Endothelial cell of umbilical vein (primary cell): ENCODE measurements around the gene MTAP. TPM values are rescaled to one million over a fixed set of nuclear protein-coding genes. Genes with fewer than 3 reads are reported as not detected.
"Not testable (repeated sequence)": the region's sequence is repeated elsewhere in the genome, so short reads cannot be mapped to it uniquely, and the experiment has no call there.

ENCODE experiments used
- BruUV-seq: library from RNA; stranded (reverse); fragments of 400-500 nt; replicated peaks from 2 replicates; lab custom pipeline; 2021; lab: Mats Ljungman, UMichigan
- CTCF ChIA-PET: fragments of 300-600, 350-600 bp; sonication (Branson Sonifier 250); formaldehyde crosslinking; loops from one replicate; lab custom pipeline; 2021; ENCODE audit warnings: antibody characterized with exemption, inconsistent platforms; lab: Charles Lee
- POLR2A ChIA-PET: fragments of 300-600, 350-600 bp; sonication (Branson Sonifier 250); formaldehyde crosslinking; loops from one replicate; lab custom pipeline; 2021; ENCODE audit warnings: antibody characterized with exemption, inconsistent platforms; lab: Charles Lee
- DNase-seq: peaks from one replicate; pipeline ENCODE4 v3.0.0-alpha.2; 2011; ENCODE audit warnings: low read depth, low spot score
- FAIRE-seq: peaks from 2 replicates; lab custom pipeline; 2011; peaks lifted over from hg19 to GRCh38; lab: Jason Lieb, UNC
- H2AFZ ChIP-seq: 2 replicates; pipeline ENCODE4 v1.6.0; 2012; ENCODE audit warnings: low read depth, low read length, control low read depth, inconsistent platforms
- H3K27ac ChIP-seq: 2 replicates; pipeline ENCODE4 v1.5.1; 2011; ENCODE audit warnings: low read depth, mild to moderate bottlenecking, control low read depth, low read length, moderate library complexity; ENCODE audit not compliant: insufficient read depth
- H3K27me3 ChIP-seq, 2 experiments: 2 replicates each; pipeline versions ENCODE4 v1.6.0 to v1.6.1; 2011; ENCODE audit warnings: low read length in 2 of 2, mixed read lengths in 1 of 2; ENCODE audit not compliant: control insufficient read depth in 2 of 2, insufficient read depth in 2 of 2
- H3K36me3 ChIP-seq, 2 experiments: 2 replicates in 1 of 2; 3 replicates in 1 of 2; pipeline ENCODE4 v1.5.1; 2011; ENCODE audit warnings: low read length in 2 of 2, mild to moderate bottlenecking in 1 of 2, moderate library complexity in 1 of 2; ENCODE audit not compliant: control insufficient read depth in 2 of 2, insufficient read depth in 2 of 2; ENCODE audit errors: extremely low read depth in 1 of 2
- H3K4me1 ChIP-seq: 3 replicates; pipeline ENCODE4 v1.5.1; 2011; ENCODE audit warnings: mild to moderate bottlenecking, low read length; ENCODE audit not compliant: control insufficient read depth, insufficient read depth; ENCODE audit errors: extremely low read depth
- H3K4me2 ChIP-seq: 2 replicates; pipeline ENCODE4 v1.6.1; 2011; ENCODE audit warnings: low read length, control low read depth, mixed read lengths; ENCODE audit not compliant: insufficient read depth
- H3K4me3 ChIP-seq, 3 experiments: fragments of 200-600 bp in 1 of 3; sonication (generic), shearing (Covaris generic) in 1 of 3; replicated peaks in 1 of 3; 2 replicates each; pipeline ENCODE4 v1.5.1; 2011 to 2016; ENCODE audit warnings: control low read depth in 3 of 3, low read length in 3 of 3, mild to moderate bottlenecking in 2 of 3, inconsistent platforms in 1 of 3, low read depth in 1 of 3, moderate library complexity in 1 of 3; ENCODE audit not compliant: insufficient read depth in 1 of 3
- H3K79me2 ChIP-seq: 2 replicates; pipeline ENCODE4 v1.6.0; 2012; ENCODE audit warnings: low read length, inconsistent platforms; ENCODE audit not compliant: control insufficient read depth, insufficient read depth
- H3K9ac ChIP-seq: replicated peaks from 2 replicates; pipeline ENCODE3; 2011; ENCODE audit warnings: low read length, control low read depth; ENCODE audit not compliant: insufficient read depth; ENCODE audit errors: extremely low read depth
- H3K9me1 ChIP-seq: replicated peaks from 3 replicates; pipeline ENCODE4 v1.6.0; 2011; ENCODE audit warnings: mild to moderate bottlenecking, low read length; ENCODE audit not compliant: control insufficient read depth, insufficient read depth; ENCODE audit errors: extremely low read depth
- H3K9me3 ChIP-seq: replicated peaks from 2 replicates; pipeline ENCODE4 v1.5.1; 2012; ENCODE audit warnings: low read length, inconsistent platforms; ENCODE audit not compliant: control insufficient read depth, insufficient read depth
- H4K20me1 ChIP-seq: replicated peaks from 2 replicates; pipeline ENCODE3; 2011; ENCODE audit warnings: mild to moderate bottlenecking, low read length; ENCODE audit not compliant: control insufficient read depth, insufficient read depth; ENCODE audit errors: extremely low read depth
- EZH2 ChIP-seq: IDR thresholded peaks from 2 replicates; pipeline ENCODE4 v1.6.1; 2012; ENCODE audit warnings: borderline replicate concordance, low read depth, mild to moderate bottlenecking, moderate library complexity, low read length, inconsistent platforms; ENCODE audit not compliant: severe bottlenecking
- FOS ChIP-seq: IDR thresholded peaks from 2 replicates; pipeline ENCODE4 v1.6.1; 2011; ENCODE audit warnings: mild to moderate bottlenecking, low read length, moderate library complexity, borderline replicate concordance; ENCODE audit not compliant: insufficient read depth
- GATA2 ChIP-seq: IDR thresholded peaks from 2 replicates; pipeline ENCODE4 v1.7.0; 2011; ENCODE audit warnings: low read depth, mild to moderate bottlenecking, moderate library complexity, mixed read lengths, low read length; ENCODE audit not compliant: insufficient read length, insufficient read depth
- JUN ChIP-seq: IDR thresholded peaks from 2 replicates; pipeline ENCODE4 v1.6.1; 2011; ENCODE audit warnings: borderline replicate concordance, low read depth; ENCODE audit not compliant: insufficient read length, insufficient read depth
- MYC ChIP-seq: IDR thresholded peaks from one replicate; pipeline ENCODE4 v1.6.1; 2011; ENCODE audit warnings: mild to moderate bottlenecking, low read depth, low read length
- POLR2A ChIP-seq: IDR thresholded peaks from 2 replicates; pipeline ENCODE4 v1.6.1; 2012; ENCODE audit warnings: low read depth, mild to moderate bottlenecking, control low read depth, low read length
- POLR2AphosphoS5 ChIP-seq: IDR thresholded peaks from 2 replicates; pipeline ENCODE4 v1.6.1; 2012; ENCODE audit warnings: low read depth, mild to moderate bottlenecking, control low read depth, low read length, moderate library complexity; ENCODE audit not compliant: insufficient read depth
- dilution Hi-C: fragments of 300-500 bp; cut with MboI; formaldehyde crosslinking; loops from one replicate; pipeline ENCODE4 v1.15.0; 2019; ENCODE audit warnings: low sequenced_read_pairs; ENCODE audit not compliant: extremely low pct_ligation_motif_present
- intact Hi-C: fragments of 100-400 bp; cut with micrococcal nuclease; formaldehyde crosslinking; loops from one replicate; pipeline ENCODE4 v1.10.0; 2022
- polyA plus RNA-seq, 4 experiments: library from polyadenylated mRNA; depleted of rRNA in 3 of 4; stranded (reverse) in 3 of 4; unstranded in 1 of 4; fragments of >200 nt; gene quantifications; 2 replicates each; pipeline versions ENCODE4 v1.2.1 to v1.2.3, GENCODE V29; 2011 to 2012; ENCODE audit warnings: missing spikeins in 1 of 4
- total RNA-seq: library from RNA; stranded (reverse); gene quantifications from 2 replicates; pipeline ENCODE4 v1.2.3, GENCODE V29; 2021
- TF ChIP-seq, protein P1 (sequence below), 2 donors: IDR thresholded peaks; 1 replicate in 1 of 2; 2 replicates in 1 of 2; pipeline ENCODE4 v1.5.1; 2011; ENCODE audit warnings: low read length in 2 of 2, mild to moderate bottlenecking in 2 of 2, moderate library complexity in 2 of 2, control low read depth in 1 of 2, inconsistent platforms in 1 of 2, low read depth in 1 of 2; ENCODE audit not compliant: insufficient read depth in 1 of 2; ENCODE audit errors: extremely low read depth in 1 of 2
- TF ChIP-seq, protein P2 (sequence below): IDR thresholded peaks from 2 replicates; pipeline ENCODE4 v1.6.1; 2011; ENCODE audit not compliant: insufficient read depth, insufficient read length

Gene MTAP
- total and polyA plus RNA-seq, 2 donors (not counting 3 experiments of a cell fraction or from before 2014, with no cell fraction given) = 11.3 to 55.1 TPM

DNA sequence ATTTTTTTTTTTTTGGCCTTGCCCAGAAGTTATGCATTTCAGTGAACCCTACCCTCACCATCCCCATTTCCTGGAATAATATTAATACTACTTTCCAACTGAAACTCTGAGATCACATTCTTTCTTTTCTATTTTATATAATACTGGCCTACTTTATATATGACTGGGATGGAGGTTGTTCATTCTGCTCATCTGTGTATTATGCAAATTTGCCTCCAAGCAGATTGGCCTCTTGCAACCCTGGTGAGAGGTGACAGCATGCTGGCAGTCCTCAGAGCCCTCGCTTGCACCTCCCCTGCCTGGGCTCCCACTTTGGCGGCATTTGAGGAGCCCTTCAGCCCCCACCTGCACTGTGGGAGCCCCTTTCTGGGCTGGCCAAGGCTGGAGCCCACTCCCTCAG is 156.4 kb downstream of the MTAP start:
- Histone ChIP-seq H3K9ac (no peak overlapping the region), H3K27ac (no peak overlapping the region), H3K79me2 (no peaks in the 10 kb centered on the region), H3K4me2 (no peak overlapping the region), H3K9me1 (no peaks in the 10 kb centered on the region), H4K20me1 (no peaks in the 10 kb centered on the region), H3K27me3 (peaks cover 13 to 31% of the 10 kb centered on the region in 2 experiments), H3K36me3 (no peaks in the 10 kb centered on the region), H3K9me3 (no peaks in the 10 kb centered on the region), H2AFZ (no peak overlapping the region), H3K4me3 (no peak overlapping the region), H3K4me1 (no peaks in the 10 kb centered on the region)
- no peak for DNase-seq
- TF ChIP-seq, protein P1, sequence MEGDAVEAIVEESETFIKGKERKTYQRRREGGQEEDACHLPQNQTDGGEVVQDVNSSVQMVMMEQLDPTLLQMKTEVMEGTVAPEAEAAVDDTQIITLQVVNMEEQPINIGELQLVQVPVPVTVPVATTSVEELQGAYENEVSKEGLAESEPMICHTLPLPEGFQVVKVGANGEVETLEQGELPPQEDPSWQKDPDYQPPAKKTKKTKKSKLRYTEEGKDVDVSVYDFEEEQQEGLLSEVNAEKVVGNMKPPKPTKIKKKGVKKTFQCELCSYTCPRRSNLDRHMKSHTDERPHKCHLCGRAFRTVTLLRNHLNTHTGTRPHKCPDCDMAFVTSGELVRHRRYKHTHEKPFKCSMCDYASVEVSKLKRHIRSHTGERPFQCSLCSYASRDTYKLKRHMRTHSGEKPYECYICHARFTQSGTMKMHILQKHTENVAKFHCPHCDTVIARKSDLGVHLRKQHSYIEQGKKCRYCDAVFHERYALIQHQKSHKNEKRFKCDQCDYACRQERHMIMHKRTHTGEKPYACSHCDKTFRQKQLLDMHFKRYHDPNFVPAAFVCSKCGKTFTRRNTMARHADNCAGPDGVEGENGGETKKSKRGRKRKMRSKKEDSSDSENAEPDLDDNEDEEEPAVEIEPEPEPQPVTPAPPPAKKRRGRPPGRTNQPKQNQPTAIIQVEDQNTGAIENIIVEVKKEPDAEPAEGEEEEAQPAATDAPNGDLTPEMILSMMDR (IDR thresholded peaks at IDR 0.05; ENCODE audit: extremely low read depth in 1 of 2, insufficient read depth in 1 of 2, low read depth in 1 of 2, low read length in 2 of 2) = no peak
- TF ChIP-seq GATA2 = no peak
- TF ChIP-seq MYC = no peak
- no peak for TF ChIP-seq FOS
- no peak for TF ChIP-seq POLR2A
- TF ChIP-seq JUN = no peak
- TF ChIP-seq, protein P2, sequence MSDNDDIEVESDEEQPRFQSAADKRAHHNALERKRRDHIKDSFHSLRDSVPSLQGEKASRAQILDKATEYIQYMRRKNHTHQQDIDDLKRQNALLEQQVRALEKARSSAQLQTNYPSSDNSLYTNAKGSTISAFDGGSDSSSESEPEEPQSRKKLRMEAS = no peak
- no peak for TF ChIP-seq EZH2
- no peak for TF ChIP-seq POLR2AphosphoS5
- intact Hi-C loops = no loop called here
- POLR2A ChIA-PET = no interaction called here
- dilution Hi-C loops = no loop called here
- FAIRE-seq = no peak
- CTCF ChIA-PET = no interaction called here
- BruUV-seq = no TSS peak

- H3K27me3 ChIP-seq = peaks cover 13 to 34% of the 10 kb centered on the region in 2 experiments
- BruUV-seq, FAIRE-seq, intact Hi-C loops, POLR2A ChIA-PET, H3K79me2 ChIP-seq, H3K36me3 ChIP-seq, H3K4me3 ChIP-seq, H4K20me1 ChIP-seq, H3K9me1 ChIP-seq, dilution Hi-C loops, H3K4me1 ChIP-seq, H3K27ac ChIP-seq, H2AFZ ChIP-seq, H3K4me2 ChIP-seq, H3K9me3 ChIP-seq, H3K9ac ChIP-seq, DNase-seq, CTCF ChIA-PET: not testable (repeated sequence)
These were observed 156.8 kb downstream of the MTAP start for GRCh38 chr9:21959268-21959667.
